ENCODE results near the gene CAP2.

CAP2 gene

GRCh38 chr6:17477356-17477755 is 84.0 kb downstream of the CAP2 start:
- DNase-seq = no peak

- no peak for DNase-seq
These were observed 85.0 kb downstream of the CAP2 start for GRCh38 chr6:17478223-17478907.

- DNase-seq = no peak
These were observed 85.6 kb downstream of the CAP2 start for GRCh38 chr6:17478946-17479345.

DNA sequence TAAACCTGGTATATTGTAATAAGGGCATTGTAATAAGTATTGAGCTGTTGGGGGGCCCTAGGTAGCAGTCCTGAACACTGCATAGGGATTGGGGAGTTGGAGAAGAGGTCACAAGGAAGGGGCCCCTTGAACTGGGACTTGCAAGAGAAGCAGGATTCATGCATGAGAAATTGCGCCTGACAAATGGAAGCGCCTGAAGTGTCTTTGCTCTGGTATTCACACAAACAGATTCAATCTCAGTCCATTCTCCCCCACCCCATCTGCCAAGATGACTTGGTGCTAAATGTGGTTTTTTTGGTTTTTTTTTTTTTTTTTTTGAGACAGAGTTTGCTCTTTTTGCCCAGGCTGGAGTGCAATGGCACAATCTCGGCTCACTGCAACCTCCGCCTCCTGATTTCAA is 87.1 kb downstream of the CAP2 start:
- DNase-seq = no peak

DNA sequence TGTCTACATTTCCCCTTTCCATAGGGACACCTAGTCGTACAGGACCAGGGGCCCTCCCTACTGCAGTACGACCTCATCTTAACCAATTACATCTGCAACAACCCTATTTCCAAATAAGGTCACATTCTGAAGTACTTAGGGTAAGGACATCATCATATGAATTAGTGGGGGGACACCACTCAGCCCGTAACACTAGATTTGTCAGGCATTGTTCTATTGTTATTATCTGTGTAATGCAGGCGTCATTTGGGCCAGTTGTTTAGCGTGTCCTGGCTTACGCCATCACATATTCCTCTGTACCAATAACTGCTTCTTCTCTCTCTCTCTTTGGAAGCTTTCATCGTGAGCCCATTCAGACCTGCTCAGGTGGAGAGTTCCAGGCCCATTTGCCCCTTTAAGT is 89.3 kb downstream of the CAP2 start:
- DNase-seq = no peak

DNA sequence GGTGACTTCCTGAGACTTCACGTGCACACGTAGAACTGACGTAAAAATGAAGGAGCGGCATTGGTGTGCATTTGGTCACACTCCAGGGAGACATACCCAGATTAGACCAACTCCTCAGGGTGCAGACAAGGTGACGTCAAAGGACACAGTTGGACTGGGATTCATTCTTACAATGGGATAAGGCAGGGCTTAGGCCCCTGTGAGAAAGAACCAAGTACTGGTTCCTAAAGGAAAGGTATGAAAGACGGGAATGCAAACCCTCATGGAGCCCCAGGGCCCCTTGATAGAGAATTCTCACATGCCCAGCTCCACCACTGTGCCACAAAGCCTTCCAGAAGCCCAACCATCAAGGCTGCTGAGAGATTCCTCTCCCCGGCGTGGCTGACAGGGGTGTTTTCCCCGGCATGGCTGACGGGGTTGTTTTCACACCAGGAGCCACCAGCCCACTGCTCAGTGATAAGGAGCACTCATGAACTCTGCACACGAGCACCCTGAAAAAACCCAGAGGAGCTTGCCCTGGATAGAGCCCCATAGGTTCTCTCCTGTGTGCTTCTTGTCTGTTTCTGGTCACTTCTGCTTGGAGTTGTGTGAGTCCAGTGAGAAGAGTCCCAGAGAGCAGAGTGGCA is 90.1 kb downstream of the CAP2 start:
- no peak for DNase-seq

GRCh38 chr6:17484201-17484849 is 90.9 kb downstream of the CAP2 start:
- DNase-seq = no peak

- no peak for DNase-seq
These were observed 91.8 kb downstream of the CAP2 start for GRCh38 chr6:17485181-17485580.

DNA sequence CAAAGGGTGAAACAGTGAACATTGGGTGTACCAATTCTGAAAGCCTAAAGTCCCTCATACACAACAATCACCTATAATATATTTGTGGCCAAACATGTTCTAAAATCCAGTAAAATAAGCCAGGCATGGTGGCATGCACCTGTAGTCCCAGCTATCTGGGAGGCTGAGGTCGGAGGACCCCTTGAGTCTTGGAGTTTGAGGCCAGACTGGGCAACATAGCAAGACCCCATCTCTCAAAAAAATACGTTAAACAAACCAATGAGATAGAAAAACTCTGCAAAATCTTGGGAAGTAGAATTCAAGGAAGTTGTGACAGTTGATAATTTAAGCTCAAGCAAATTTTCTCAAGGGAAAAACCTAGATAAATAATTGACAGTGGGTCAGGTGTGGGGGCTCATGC is 92.6 kb downstream of the CAP2 start:
- no peak for DNase-seq

- DNase-seq = no peak
These were observed 93.3 kb downstream of the CAP2 start for GRCh38 chr6:17486680-17487079.

DNA sequence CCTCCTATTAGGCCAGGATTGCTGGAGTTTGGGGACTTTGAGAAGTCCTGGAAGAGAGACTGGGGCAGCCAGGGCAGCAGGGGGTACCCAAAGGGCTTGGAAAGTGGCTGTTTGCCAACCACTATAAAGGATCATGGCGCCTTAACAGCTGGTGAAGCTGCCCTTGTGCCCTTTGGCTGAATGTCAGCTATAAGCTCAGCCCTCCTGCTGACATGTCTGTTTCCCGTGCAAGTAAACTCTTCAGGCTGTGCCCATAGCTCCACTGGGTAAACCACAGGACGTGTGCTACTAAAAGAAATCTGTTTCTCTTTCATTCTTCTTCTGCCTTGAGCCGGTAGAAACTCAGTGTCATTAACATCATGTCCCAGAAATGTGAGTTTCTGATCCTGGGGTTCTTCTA is 97.3 kb downstream of the CAP2 start:
- DNase-seq = no peak

- DNase-seq = no peak
These were observed 98.2 kb downstream of the CAP2 start for GRCh38 chr6:17491416-17492142.

DNA sequence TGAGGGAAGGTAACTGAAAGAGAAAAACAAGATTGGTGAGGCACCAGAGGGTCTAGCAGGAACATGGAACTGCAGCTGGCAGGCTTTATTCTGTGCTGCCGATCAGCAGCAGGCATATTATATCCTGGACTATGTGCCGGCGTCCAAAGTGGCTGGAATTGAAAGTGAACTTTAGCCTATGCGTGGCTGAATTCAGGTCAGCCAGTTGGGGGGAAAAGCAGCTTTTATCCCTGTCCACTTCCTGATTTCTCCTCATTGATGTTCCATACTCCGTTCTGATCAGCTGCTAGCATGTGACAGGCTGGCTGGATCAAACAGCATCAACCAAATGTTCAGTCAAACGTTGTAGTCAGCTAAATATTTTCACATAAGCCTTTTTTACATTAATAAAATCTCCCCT is 99.0 kb downstream of the CAP2 start:
- DNase-seq = no peak

GRCh38 chr6:17493286-17493685 is 99.9 kb downstream of the CAP2 start:
- no peak for DNase-seq

DNA sequence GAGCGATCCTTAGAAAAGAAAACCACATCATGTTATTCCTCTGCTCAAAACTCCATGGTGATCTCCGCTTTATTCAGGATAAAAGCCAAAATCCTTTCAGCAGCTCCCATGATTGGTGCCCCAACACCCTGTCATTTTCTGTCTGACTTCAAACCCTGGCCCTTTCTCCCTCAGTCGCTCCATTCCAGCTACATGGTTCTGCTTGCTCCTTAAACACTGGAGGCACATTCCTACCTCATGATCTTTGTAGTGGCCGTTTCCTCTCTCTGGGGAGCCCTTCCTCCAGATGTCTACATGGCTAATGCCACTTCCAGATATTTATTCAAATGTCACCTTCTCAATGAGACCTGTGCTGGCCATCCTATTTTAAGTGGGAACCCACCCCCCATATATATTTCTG is 100.8 kb downstream of the CAP2 start:
- no peak for DNase-seq

GRCh38 chr6:17494919-17495318 is 101.5 kb downstream of the CAP2 start:
- no peak for DNase-seq

GRCh38 chr6:17497535-17498095 is 104.2 kb downstream of the CAP2 start:
- DNase-seq = no peak

DNA sequence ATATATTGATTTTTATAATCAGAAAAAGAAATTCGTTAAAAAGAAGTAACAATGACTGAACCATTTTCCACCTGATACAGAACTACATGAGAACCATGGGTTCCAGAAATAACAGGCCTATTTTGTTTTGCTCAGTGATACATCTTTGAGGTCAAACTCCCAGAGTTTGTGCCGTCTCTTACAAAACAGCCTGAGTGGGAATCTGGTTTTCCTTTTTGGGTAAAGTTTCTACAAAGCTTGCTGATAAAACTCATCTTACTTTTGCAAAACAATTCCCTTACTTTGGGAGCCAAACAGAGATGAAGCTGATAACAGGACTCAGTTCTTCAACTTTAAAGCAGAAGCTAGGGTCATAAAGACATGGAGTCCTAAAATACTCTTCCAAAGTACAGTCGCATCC is 108.0 kb downstream of the CAP2 start:
- DNase-seq = no peak

- no peak for DNase-seq
These were observed 108.7 kb downstream of the CAP2 start for GRCh38 chr6:17501982-17502704.

DNA sequence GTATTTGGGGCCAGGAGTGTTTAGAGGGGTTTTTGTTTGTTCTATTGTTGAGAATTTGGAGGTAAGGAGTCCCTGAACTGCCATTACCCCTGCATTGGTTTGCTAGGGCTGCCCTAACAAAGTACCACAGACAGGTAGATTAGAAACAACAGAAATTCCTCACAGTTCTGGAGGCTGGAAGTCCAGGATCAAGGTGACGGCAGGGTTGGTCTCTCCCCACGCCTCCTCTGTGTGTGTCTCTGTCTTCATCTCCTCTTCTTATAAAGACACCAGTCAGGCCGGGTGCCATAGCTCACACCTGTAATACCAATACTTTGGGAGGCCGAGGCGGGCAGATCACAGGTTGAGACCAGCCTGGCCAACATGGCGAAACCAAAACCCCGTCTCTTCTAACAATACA is 109.7 kb downstream of the CAP2 start:
- no peak for DNase-seq

- DNase-seq = no peak
These were observed 110.6 kb downstream of the CAP2 start for GRCh38 chr6:17504005-17504404.

- no peak for DNase-seq
These were observed 111.7 kb downstream of the CAP2 start for GRCh38 chr6:17505062-17505476.

DNA sequence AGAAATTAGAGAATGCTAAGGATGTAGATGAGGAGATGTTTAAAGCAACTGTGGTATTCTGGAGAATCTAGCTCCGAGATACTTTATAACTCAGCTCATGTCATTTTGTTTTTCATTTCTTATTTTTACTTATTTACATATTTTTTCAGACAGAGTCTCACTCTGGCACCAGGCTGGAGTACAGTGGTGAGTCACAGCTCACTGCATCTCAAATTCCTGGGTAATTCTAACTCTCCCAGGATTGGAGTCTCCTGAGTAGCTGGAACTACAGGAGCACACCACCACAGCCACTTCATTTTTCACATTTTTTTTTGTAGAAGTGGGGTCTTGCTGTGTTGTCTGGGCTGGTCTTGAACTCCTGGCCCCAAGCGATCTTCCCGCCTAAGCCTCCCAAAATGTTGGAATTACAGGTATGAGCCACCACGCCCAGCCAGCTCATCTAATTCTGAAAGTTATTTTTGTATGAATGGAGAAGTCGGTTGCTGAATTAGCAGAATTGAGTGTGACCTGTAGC is 112.4 kb downstream of the CAP2 start:
- DNase-seq = no peak

All from inflammatory macrophage treated with lipopolysaccharide for 4 hours (primary cell).